Measurements from ENCODE around the gene PHLPP2.
A peak's percentile ranks its signal among the peaks of the same experiment; 100 is the strongest.

The PHLPP2 gene

GRCh38 chr16:71724320-71724751 is at the start of gene PHLPP2:
Gene PHLPP2, minus strand, starts transcription at chr16:71724701. Its CDS starts 9,906 bp downstream, at chr16:71714795.
- DNase-seq = no peak

- no peak for DNase-seq
Observed at GRCh38 chr16:71771571-71771970, 47.1 kb upstream of the PHLPP2 start.

DNA sequence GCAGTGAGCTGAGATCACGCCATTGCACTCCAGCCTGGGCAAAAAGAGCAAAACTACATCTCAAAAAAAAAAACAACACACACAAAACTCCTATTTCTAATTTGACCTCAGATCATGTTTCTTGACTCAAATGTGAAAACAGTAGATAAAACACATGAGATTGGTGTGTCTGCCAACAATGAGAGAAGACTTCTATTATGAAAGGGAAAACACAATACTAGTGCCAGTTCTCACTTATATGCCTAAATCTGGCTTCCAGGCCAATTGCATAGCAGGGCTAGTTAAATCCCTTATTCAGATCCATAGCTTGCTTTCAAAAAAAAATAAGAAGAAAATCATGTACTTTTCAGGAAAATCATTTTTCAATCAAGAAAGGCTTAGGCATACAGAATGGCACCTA is 44.7 kb upstream of the PHLPP2 start:
- DNase-seq = no peak

DNA sequence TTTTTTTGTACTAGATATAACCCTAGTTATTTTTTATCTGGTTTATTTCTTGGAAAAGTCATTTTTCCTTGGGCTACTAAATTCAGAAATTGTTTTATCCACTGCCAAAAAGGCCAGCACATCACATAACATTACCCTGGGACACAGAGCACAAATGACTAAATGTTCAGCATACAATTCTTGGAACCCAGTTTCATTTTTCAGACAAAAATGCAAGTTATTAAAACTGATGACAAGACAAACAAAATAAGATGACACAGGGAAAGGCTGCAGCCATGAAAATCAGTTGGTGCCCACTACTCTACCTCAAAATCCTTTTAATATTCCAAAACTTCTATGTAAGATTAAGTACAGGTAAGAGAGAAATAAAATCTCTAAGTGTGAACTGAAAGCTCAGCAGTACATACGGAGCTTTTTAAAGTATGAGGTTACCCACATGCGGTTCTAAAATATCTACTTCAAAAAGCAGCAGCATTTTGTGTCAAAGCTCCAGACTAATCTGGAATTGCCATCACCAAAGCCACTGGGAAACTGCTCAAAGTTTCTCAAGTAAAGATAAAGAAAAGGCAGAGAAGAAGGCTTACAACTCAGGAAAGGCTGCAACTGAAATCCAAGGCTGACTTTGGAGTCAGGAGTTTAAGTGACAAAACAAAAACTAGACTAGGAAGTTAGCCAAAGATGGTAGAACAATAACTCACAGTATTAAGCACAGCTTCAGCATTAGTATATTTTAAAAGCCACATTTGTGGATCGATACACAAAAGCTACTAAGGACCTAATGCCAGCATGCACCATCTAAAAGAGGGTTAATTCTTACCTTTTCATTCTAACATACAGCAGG is 42.8 kb upstream of the PHLPP2 start:
- DNase-seq = no peak

- DNase-seq = no peak
Observed at GRCh38 chr16:71762186-71762585, 37.7 kb upstream of the PHLPP2 start.

GRCh38 chr16:71761097-71761496 is 36.6 kb upstream of the PHLPP2 start:
- no peak for DNase-seq

DNA sequence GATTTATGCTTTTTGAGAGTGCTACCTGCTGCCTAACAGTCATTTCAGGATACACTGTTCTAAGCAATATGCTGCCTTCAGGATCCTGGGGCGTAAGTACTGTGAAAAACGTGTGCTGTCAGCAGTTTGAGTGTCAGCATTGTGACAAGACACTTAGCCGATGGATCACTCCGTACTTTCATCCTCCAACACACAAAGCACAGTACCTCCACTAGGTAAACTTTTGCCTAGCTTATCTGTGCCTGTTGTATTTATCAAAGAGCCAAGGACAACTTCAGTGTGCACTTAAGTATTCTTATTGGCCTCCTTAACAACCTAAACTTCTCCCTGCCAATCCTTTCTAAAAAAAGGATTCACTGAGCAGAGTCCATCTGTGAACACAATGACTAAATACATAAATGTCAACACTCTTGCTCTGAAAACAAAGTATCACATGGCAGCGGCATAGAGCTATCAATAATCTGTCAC is 33.8 kb upstream of the PHLPP2 start:
- DNase-seq = no peak

GRCh38 chr16:71754652-71755051 is 30.2 kb upstream of the PHLPP2 start:
- no peak for DNase-seq

GRCh38 chr16:71754108-71754507 is 29.6 kb upstream of the PHLPP2 start:
- DNase-seq = no peak

- DNase-seq = no peak
Observed at GRCh38 chr16:71748226-71748625, 23.7 kb upstream of the PHLPP2 start.

GRCh38 chr16:71746442-71747046 is 22.0 kb upstream of the PHLPP2 start:
- DNase-seq = no peak

DNA sequence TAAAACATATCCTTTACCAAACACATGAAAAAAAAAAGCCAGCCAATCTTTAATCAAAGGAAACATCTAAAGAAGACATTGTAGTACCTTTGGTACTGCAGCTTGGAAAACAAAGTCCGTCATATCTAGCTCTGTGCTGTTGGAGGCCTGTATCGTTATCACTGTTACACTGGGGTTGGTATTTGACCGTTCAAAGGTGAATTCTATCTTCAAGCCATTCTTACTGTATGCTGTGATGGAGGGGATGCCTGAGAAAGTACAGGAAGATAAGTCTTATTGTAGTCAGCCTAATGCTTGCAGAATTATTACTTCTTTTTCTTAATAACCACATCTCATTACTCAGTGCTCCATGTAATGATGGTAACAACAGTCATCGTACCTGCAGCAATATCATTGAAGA is 14.4 kb upstream of the PHLPP2 start:
- DNase-seq = no peak

GRCh38 chr16:71737501-71737900 is 13.0 kb upstream of the PHLPP2 start:
- DNase-seq = no peak

DNA sequence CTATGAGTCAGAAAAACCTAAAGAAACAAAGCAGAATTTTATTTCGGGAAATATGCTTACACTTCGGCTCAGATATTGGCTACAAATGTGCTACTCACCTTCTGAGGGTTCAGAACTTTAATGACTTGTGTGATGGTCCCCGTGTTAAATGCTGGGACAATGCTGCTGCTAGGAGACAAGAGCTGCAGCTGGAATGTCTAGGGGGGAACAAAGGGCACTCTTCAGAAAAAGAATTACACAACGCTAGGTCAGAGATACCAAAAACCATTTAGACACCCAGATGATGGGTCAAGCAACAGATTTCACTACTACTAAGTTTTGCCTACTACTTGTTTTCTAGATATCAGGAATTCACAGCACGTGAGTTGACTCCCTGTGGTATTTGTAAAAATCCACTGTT is 10.0 kb upstream of the PHLPP2 start:
- no peak for DNase-seq

DNA sequence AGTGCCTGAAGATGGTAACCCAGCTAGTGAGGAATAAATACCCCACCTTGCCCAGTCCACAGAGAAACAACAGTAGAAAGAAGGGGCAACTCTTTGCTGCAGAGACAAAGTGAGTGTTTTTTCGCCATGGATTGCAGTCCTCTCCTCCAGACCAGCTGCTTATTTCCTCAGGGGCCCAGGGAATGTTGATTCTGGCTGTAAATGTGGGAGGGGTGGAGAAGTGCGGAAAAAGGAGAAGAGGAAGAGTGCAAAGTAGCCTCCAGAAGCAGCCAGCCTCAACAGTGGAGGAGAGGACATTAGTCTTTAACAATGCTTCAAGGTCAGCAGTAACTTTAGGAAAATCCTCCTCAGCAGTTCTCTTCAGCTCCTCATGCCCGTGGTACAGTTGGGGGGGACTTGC is 8.1 kb upstream of the PHLPP2 start:
- no peak for DNase-seq

GRCh38 chr16:71727551-71728324 is 3.2 kb upstream of the PHLPP2 start:
- no peak for DNase-seq

GRCh38 chr16:71726476-71727315 is 2.2 kb upstream of the PHLPP2 start:
- no peak for DNase-seq

DNA sequence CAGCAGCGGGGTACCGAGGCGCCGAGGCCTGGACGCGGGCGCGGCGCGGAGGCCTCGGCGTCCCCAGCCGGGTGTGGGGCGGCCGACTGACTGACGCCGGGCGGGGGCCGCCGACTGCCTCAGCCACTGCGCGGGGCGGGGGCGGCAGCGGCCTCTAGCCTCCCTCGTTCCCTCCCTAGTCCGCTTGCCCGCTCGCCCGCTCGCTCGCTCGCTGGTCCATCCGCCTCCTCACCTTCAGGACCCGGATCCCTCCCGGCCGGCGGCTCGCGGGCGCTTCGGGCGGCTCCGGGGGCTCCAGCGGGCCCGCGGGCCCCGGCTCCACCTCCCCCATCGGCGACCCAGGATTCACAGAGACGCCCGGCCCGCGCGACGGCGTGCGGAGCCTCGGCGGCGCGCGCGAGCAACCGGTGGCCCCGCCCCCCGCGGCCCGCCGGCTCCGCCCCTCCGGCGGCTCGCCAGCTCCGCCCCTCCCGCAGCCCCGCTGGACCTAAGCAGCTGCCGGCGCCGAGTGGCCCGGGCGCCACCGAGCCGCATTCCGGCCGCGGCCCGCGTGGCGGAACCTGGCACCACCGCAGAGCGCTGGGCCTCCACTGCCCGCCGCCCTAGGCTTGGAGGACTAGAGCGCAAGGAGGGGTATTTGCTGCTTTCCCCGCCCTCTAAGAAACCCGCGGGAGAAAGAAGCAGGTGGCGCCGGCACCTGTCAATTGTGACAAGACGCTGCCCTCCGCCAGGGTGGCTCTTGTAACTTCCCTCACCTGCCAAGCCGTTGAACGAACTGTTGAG is 773 bp downstream of the PHLPP2 start:
- peak; percentile 78 for DNase-seq

DNA sequence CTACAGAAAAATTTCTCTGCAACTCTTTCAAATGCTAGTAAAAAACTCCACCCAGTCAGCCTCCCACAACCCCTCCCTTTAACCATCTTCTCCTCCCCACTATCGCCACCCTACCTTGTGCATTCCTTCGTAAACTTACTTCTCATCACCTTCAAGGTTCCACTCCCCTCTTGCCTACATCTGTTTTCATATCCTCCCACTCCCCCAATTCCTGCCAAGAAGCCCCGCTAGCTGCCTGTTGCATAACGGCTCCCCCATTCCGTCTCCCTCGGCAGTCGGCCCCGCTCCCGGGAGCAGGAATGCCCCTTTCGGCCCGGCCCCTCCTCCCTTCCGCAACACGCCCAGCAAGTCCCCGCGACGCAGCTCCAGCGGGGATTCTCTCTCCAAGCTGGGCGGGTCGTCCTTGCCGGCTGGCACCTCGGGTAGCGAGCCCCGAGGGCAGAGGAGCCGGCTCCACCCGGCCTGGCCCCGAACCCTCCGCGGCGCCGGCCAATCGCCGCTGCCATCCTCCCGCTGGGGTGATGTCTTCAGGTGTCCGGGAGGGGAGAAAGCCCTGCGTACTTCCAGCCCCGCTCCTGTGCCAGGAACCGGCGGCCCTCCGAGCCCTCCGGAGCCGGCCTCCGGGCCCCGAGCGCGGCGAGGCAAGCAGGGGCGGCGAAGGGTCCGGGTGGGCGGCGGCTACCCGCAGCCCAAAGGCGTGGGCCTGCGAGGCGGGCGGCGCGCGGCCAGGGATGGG is 1.5 kb downstream of the PHLPP2 start:
- DNase-seq = peak; percentile 51

- no peak for DNase-seq
Observed at GRCh38 chr16:71721066-71721740, 3.3 kb downstream of the PHLPP2 start.
